HG02981 (cell line): ENCODE results near the gene SRRM4.

ENCODE experiments used
- ATAC-seq: cut with Tn5 transposase; IDR thresholded peaks from one replicate; pipeline ENCODE4 v1.9.1; 2021; ENCODE audit warnings: mild to moderate bottlenecking, moderate library complexity; ENCODE audit not compliant: unreplicated experiment

Gene SRRM4, protein sequence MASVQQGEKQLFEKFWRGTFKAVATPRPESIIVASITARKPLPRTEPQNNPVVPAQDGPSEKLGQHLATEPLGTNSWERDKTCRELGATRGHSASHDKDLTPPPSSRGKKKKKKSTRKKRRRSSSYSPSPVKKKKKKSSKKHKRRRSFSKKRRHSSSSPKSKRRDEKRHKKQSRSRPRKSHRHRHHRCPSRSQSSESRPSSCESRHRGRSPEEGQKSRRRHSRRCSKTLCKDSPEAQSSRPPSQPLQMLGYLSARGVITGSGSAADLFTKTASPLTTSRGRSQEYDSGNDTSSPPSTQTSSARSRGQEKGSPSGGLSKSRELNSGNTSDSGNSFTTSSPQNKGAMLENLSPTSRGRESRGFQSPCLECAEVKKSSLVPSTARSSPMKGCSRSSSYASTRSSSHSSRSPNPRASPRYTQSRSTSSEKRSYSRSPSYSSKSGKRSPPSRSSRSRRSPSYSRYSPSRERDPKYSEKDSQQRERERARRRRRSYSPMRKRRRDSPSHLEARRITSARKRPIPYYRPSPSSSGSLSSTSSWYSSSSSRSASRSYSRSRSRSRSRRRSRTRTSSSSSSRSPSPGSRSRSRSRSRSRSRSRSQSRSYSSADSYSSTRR

DNA sequence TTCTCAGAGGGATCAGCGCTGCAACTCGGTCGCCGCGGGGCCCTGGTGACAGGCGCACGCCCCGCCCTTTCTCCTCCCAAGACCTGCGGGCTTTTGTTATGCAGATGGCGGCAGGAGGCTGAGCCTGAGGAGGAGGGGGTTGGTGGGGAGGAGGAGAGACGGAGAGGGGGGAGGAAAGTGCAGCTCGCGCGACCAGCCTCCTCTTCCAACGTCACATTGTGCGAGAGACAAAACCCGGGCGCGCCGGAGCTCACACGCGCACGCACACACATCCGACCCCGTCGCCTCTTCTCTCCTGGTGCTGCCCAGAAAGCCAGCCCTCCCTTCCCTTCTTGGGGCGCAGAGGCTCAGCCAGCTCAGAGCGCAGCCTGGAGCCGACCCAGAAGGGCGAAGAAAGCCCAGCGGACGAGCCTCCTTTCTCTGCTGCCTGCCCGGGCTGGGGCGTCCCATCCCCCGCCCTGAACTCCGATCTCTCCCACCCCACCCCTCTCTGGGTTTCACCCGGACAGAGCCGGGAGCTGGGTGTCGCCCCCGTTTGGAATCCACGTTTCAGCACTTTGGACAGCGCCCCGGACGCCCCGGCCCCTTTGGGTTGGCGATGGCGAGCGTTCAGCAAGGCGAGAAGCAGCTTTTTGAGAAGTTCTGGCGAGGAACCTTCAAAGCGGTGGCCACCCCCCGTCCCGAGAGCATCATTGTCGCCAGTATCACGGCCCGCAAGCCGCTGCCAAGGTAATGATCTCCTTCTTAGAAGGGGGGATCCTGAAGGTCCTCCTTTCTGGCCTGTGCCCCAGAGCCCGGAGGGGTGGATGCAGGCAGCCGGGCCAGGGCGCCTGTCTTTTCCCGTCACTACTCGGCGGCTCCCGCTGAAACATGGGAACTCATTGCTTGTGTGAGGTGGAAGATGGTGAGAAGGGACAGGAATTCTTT is at the start of gene SRRM4:
SRRM4 (plus strand) TSS at position 257 of the 927 bp plus-strand sequence; CDS start at position 599, 342 bp downstream.
- no peak for ATAC-seq

DNA sequence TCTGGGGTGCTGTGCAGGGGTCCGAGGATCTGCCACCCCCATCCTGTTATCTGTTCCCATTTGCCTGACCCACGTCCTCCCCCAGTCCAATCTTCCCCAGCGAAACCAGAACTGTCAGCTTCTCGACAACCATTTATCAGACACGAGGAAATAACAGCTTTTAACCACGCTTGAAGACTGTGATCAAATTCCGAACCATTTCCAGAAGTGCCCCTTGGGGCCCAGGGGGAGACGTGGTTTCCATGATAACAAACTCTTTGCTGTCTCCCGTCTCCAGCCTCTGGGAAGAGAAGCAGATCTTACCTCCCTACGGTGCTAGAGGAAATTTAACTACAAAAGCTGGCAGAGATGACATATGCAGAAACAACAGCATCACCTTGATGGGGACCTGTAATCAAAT is 35.1 kb upstream of the SRRM4 start:
- no peak for ATAC-seq

DNA sequence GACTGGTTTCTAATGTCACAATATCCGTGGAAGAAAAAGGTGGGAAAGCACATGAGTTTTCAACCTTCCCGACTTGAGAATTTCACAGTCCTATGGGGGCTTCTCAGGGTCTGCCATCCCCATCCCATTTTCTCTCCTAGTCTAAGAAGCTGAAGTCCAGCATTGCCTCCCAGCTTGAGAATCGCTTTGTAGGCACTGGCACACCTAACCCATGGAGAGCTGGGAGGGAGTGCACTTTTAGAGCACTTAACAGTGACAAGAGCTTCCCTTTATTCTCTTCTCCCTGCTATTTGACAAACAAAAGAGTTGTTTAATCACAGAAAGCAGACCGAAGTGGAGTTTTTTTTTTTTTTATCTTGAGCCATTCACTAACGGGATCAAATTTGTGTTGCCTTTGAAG is 22.8 kb upstream of the SRRM4 start:
- ATAC-seq, result no peak

DNA sequence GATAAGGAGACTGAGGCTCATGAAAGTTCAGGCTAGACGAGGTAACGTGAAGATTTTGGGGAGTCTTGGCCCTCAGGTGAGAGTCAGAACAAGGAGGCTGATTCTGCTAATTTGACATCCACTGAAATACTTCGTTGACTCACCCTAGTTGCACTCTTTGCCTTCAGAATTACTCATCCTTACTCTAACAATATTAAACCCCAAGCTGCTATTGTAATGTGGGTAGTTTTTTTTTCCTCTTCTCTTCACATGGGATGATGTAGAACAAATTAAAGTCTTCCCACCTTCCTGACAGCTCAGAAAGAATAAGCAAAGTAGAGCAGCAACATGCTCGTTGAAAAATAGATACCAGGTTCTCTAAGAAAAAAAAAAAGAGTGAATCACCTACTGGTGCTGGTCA is 22.0 kb upstream of the SRRM4 start:
- ATAC-seq, result no peak

DNA sequence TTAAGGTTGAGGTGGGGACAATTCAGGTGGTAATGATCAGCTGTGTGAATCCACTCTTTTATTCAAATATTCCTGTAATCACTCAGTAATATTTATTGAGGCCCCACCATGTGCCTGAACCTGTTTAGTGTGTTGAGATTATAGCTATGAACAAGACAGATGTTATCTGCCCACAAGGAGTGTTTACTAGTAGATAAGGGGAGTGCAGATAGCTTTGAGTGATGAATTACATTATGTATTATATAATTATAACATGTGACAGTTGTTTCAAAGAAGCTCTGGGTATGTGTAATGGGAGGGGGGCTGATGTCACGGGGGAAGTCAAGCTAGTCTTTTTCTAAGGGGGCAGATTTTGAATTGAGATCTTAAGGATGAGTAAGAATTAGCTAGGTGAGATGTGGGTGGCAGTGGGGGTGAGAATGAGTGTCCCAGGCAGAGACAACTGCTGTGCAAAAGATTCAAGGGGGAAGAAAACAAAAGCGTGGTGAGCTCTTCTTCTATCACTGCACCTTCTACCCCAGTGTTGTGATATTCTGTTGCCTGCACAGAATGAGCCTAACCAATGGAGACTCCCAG is 21.3 kb upstream of the SRRM4 start:
- no peak for ATAC-seq

DNA sequence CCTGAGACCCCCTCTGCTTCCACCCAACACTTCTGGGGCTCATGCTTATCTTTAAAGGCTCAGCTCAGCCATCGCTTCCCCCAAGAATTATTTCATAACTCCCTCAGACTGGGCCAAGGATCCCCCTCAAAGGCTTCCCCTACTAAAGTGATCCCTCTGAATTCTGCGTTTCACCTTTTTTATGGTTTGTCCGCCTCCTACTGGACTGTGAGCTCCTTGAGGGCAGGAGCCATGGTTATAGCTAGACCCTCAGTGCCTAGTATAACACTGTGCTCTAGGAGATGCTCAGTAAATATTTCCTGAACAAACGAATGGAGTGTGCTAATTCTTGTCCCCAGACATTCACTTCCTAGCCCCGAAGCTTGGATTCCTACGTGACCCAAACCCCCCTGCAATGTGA is 20.5 kb upstream of the SRRM4 start:
- no peak for ATAC-seq

DNA sequence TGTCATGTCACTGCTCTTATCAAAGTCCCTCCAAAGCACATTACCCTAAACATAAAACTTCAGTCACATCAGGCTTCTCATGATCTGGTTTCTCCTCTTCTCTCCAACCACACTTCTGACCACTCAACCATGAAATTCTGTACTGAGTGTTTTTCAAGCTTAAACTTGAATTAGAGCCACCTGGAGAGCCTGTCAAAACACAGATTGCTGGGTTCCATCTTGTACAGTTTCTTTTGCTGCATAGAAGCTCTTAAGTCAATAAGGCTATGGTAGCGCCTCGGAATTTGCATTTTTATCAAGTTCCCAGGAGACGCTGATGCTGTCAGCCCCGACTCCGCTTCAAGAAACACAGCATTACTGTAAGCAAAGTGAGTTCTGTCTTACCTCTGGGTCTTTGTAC is 16.4 kb upstream of the SRRM4 start:
- no peak for ATAC-seq

DNA sequence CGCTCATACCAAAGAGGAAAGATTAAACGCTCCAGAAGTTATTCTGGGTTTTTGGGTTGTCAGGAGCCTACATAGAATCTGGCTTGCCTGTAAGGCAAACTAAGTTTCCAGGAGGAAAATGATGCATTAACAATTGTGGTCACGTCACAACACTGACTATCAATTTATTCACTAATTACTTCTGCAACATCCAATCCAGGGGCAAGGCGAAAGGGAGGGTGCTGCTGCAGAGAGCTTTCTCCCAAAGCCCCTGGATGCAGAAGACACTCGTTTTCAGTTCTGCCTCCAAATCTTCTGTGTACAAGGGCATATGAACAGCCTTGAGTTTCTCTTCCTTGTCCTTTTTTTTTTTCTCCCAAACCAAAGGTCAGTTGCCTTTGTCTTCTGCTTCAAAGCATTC is 10.5 kb upstream of the SRRM4 start:
- no peak for ATAC-seq

DNA sequence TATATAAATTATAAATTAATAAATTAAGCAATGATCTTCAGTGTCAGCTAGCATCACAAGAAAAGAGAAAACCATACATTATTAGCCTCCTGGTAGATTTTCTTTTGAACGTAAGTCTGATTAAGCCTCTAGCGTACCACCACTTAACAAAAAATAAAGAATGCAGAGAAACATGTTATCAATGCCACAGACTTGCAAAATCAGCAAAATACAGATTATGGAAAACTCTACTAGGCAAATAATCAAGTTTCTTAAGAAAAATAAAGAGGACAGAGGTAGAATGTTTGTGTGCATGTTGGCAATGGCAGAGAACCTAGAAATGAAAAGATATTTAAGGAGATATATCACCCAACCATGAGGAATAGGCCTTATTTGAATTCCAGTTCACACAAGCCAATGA is 8.4 kb upstream of the SRRM4 start:
- no peak for ATAC-seq

DNA sequence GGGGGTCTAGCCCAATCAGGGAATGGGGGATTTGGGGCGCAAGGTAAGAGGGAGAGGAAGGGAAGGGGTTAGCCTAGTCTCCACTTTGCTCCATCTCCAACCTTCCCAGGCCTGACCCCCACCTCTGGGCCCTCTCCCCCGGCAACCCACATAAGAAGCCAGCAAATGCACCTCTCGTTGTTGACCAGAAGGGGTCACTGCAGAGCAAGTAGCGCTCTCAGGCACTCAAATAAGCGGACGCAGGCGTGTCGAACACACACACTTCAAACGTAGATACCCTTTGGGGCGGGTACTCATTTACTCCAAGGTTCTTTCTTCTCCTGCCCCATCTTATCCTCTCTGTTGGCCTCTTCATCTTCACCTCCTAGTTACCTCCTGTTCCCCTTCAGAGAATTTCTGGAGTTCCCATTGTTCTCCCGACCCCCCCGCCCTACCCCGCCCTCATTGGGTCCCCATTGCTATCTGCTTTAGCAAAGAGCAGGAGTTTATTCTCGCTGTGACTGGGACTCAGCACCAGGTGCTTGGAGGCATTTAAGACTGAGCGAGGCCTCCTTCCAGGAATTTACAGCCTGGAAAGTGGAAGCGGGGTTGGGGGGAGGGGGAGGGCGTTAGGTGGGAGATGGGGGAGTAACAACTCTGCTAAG is 1.5 kb upstream of the SRRM4 start:
- ATAC-seq, result peak; percentile 64

DNA sequence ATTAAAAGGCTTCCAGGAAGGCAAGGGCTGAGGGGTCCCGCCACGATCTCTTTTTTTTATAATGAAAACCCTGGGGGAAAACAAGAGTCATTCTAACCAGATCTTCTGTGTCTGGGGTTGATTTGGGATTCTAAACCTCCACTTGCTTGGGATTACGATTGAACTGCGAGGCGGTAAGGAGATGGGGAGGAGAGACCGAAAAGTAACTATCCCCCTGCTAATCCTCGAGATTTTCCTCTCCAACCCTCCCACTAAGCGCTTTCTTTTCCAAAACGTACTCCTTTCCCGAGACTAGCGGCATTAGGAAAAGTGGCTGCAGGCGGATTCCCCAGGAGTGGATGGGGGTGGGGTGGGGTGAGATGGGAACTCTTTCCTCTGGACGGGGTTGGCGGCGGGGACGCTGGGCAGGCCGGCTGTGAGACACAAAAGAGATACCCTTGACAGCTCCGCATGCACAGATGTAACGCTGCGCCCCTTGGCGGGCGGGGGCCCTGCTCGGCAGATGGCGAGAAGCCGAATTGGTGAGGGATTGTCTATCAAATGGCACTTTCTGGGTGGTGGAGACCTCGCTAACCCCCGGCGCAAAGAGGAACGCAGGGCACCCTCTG is 830 bp upstream of the SRRM4 start:
- ATAC-seq, result no peak

DNA sequence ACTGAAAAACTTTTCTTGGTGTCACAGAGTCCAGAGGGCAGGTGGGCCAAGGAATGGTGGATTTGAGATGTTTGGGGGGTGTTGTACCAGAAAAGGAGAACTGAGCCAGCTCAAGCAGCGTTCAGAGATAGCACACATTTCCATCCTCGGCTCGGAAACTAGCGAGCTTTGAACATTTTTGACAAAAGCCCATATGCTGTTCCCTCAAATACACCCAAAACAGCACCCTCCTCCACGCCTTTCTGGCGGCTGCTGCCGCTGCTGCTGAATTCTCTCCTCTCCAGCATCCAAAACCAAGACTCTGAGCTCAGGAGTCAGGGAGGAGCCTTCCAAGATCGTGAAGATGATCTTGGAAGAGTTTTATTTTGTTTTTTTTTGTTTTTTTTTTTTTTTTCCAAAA is 961 bp downstream of the SRRM4 start:
- ATAC-seq, result no peak

DNA sequence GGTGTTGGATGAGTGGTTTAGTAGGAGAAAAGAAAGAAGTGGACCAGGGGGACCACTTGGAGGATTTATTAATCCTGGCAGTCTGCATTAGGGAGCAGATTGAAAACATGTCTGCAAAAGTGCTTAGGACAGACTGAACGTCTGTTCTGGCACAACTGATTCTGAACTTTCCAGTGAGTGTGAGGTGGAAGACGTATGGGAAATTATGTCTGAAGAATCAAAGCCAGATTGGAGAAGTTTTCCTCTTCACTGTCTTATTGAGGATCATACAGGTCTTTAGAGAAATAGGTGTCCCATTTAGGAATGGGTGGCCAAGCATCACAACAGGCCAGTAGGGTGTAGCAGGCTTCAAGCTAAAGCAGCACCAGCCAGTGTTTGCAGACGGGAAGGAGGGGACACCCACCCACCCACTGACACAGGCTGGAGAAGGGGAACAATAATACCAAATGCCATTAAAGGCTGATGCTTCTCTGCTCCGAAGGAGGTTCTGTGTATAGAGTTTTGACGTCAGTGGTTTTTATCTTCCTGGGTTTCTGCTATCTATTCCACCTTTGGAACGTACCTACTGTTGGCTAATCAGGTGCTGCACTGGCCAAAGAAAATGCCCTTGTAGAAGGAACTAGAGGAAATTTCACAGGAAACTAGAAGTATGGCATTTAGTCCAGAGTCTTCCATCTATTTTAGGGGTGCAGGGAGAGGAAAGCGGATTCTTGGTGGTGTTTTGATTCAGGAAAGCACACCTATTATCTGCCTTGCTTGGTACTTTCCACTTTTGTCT is 1.8 kb downstream of the SRRM4 start:
- no peak for ATAC-seq

DNA sequence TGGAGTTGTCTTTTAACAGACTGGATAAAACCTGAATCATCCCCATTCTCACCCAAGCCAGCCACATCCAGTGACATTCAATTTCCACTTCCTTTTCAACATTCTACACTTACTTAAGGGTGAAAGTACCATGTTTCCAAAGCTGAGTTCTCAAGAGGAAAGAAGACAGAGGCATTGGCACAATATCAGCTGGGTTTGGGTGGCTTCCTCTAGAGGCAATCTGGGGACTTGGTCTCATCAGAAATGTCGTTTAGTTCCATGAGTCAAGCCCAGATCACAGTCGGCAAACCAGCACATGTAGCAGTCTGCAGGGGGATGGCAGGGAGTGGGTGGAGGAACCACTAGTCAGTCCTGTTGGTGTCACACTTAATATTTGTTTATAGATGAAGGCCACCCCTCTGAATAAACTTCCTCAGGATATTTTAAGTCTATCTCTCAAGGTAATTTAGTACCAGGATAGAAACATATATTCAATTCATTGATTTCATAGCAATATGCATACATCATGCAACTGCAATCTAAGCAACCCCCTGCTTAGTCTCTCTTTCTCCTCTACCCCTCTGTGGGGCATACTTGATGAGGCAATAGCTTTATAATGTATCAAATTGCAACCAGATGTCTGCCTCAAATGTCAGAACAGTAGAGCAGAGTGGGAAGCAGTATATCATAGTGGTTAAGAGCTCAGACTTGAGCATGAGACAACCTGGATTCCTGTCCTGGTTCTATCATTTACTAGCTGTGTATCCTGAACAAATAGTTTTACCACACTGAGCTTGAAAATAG is 3.0 kb downstream of the SRRM4 start:
- no peak for ATAC-seq

DNA sequence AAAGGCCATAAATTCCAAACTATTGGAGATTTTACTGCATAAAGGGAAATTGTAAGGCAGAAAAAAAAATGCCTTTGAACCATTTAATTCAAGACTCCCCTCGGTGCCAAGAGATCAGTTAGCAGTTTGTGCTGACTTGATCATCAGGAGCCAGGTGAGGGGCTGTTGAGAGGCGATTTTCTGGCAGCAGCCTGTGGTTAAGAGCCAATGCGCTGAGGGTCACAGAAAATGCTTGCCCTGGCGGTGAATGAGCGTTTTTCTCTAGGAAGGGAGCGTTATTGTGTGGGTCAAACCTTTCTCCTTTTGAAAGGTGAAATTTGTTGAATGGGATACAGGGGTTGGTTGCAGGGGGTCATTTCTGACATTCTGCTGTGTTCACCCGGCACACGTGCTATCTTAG is 4.7 kb downstream of the SRRM4 start:
- no peak for ATAC-seq

DNA sequence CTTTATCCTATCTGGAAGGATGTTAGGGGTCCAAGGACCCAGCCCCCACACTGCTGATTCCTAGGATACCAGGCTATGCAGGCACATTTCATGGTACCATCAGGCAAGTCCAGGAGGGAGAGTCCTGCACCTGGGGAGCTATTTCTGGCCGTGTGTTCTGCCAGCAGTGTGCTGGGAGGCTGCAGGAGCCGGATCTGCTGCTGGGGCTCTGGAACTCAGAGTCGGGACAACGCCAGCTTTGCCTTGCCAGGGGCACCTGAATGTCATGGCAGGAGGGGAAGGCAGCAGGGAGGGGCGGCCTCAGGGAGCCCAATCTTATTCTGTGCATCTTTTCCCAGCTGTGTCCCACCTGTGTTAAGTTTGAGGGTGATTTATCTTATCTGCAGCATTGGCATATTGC is 17.8 kb downstream of the SRRM4 start:
- ATAC-seq, result no peak

DNA sequence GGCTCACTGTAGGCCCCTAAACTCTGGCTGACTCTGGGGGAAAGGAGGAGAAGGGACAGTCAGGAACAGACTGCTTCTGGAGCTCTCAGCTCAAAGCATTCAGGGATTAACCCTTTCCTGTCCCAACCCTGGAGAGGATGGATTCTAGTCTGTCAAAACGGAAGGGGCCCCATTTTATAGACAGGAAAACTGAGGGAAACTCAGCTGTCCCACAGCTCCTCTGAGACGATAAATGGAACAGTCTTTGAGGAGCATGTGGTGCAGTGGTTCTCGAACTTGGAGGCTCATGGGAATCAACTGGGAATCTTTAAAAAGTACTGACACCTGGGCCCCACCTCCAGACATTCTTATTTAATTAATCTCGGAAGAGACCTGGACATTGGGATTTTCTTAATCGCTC is 23.7 kb downstream of the SRRM4 start:
- no peak for ATAC-seq

DNA sequence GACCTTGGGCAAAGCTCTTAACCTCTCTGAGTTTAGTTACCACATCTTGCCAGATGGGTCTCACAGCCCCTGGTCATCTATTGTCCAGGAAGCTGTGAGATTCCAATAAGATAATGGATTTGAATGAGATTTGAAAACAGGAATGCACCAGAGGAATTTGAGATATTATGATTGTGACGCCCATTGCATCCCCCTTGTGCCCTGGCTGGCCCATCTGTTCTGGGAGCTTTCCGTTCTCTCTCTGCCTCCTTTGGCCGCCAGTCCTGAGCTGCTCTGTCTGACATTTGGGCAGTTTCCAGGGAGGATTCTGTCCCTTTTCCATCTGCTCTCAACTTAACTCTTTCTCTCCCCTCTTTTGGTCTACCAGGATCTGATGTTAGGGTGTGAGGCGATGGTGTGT is 24.6 kb downstream of the SRRM4 start:
- no peak for ATAC-seq

DNA sequence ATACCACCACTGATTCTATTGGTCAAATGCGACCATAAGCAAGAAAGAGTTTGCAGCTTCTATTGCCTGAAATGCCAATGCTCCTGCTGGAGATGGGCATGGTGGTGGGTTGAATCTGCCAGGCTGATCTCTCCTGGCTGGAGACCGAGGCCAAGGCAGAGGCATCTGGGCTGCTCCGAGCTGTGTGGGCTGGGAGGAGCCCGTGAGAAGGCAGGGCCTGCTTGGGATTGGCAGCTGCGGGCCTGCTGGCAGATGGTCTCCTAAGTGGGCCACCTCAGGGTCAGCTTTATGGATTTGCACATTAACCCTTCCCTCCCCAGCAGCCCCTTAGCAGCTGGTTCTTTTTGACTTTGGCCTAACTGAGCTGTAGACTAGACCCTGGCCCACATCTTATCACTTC is 25.4 kb downstream of the SRRM4 start:
- no peak for ATAC-seq
